ENCODE measurements around the gene MAMDC2. TPM values are rescaled to one million over a fixed set of nuclear protein-coding genes. Genes with fewer than 3 reads are reported as not detected.

MAMDC2 gene
- total RNA-seq, 1 experiment from 2014 or later, result 2.7 TPM

DNA sequence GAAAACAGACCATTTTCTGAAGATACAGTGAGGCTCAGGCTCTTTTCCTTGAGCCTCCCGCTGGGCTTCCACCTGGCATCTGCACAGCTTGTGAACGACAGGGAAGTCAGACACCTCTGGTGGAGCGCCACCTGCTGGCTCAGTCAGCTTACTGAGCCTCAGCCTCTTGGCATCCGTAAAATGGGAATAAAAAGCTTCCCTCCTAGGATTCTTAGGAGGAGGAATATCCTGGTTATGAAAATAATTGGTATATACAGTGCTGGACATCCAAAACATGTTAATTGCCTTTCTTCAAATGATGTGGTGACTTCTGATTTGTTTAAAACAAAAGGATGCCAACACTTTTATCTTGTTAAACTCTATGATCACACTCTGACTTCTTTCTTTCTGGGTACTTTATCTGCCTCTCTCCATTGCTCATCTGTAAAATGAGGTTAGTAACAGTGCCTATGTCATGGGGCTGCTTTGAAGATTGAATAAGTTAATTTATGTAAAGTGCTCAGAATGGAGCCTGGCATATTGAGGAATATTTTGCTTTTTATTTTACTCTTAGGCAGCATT lies 67.5 kb downstream of the MAMDC2 start:
- intact Hi-C loops (cut with micrococcal nuclease; ENCODE audit: unreplicated experiment), result loop anchor here (5.0 to 10.0 kb wide), 7 partner anchors 59 to 936 kb away; partner anchors contain the start of genes APBA1 and TJP2
- H3K9me3 ChIP-seq (ENCODE audit: insufficient read depth, low read depth), result no peaks in the 10 kb centered on the region
- ChIA-PET POLR2A (ENCODE audit: unreplicated experiment) (interaction anchor here (0.5 to 0.9 kb wide), 5 partner anchors 19 to 725 kb away, joined by 4 to 7 read pairs (median 5); no protein-coding TSS in a partner anchor), CTCF (interaction anchor here (0.5 to 2.1 kb wide), 11 partner anchors 17 to 180 kb away, joined by 3 to 27 read pairs (median 4); partner anchors contain the start of gene MAMDC2)
- no peaks in the 10 kb centered on the region for H3K36me3 ChIP-seq (ENCODE audit: low read depth)
- no peaks in the 10 kb centered on the region for H3K9me2 ChIP-seq (ENCODE audit: insufficient read depth)
- H3K4me3 ChIP-seq, result no peak overlapping the region
- H2AFZ ChIP-seq, result no peak overlapping the region
- TF ChIP-seq EZH2 (IDR thresholded peaks at IDR 0.05; ENCODE audit: low read depth), result no peak
- TF ChIP-seq, protein P1, sequence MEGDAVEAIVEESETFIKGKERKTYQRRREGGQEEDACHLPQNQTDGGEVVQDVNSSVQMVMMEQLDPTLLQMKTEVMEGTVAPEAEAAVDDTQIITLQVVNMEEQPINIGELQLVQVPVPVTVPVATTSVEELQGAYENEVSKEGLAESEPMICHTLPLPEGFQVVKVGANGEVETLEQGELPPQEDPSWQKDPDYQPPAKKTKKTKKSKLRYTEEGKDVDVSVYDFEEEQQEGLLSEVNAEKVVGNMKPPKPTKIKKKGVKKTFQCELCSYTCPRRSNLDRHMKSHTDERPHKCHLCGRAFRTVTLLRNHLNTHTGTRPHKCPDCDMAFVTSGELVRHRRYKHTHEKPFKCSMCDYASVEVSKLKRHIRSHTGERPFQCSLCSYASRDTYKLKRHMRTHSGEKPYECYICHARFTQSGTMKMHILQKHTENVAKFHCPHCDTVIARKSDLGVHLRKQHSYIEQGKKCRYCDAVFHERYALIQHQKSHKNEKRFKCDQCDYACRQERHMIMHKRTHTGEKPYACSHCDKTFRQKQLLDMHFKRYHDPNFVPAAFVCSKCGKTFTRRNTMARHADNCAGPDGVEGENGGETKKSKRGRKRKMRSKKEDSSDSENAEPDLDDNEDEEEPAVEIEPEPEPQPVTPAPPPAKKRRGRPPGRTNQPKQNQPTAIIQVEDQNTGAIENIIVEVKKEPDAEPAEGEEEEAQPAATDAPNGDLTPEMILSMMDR (conservative IDR thresholded peaks at IDR 0.05), result peak; percentile 91
- H3K4me2 ChIP-seq, result peak overlapping the region; percentile 13; the same call in 1 of the 2 replicates
- no peaks in the 10 kb centered on the region for H4K20me1 ChIP-seq (ENCODE audit: insufficient read depth)
- peak; percentile 48 to 58 for DNase-seq
- no TSS peak for BruUV-seq (replicated peaks)
- no peaks in the 10 kb centered on the region for H3F3A ChIP-seq (ENCODE audit: insufficient read depth, low read depth)
- no peaks in the 10 kb centered on the region for H3K27me3 ChIP-seq (ENCODE audit: insufficient read depth, low read depth)
- H3K4me1 ChIP-seq (replicated peaks; ENCODE audit: insufficient read depth), result peaks cover 28% of the 10 kb centered on the region
- no peaks in the 10 kb centered on the region for H3K79me2 ChIP-seq (ENCODE audit: low read depth)
- H3K27ac ChIP-seq, result peak overlapping the region; percentile 46

DNA sequence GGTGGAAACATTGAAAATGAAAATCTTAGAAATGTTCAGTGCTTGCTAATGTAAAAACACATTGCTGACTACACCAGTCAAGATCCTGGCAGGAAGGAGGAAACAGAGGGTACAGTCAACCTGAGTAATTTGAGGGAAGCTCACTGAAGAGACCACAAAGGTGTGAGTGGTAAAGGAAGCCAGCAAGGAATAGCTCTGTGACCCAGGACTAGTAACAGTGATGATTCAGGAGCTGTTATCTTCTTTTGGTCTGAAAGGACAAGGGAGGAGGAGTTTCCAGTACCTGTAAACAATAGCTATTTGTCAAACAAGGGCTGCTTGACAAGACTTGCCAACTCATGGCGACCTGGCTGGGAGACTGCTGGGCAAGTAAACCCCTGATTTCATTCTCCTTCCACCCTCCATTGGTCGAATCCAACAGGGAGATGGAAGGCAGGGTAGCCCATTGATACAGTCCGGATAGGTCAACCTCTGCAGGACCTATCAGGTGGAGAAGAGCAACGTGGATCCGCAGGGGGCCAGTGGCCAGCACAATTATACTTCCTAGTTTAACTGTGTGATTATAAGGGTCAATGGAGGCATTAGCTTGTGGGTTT lies 68.1 kb downstream of the MAMDC2 start:
- H3K79me2 ChIP-seq (ENCODE audit: low read depth), result no peaks in the 10 kb centered on the region
- H3K36me3 ChIP-seq (ENCODE audit: low read depth), result no peaks in the 10 kb centered on the region
- no peaks in the 10 kb centered on the region for H3F3A ChIP-seq (ENCODE audit: insufficient read depth, low read depth)
- H3K27ac ChIP-seq, result peak overlapping the region; percentile 55
- peaks cover 1% of the 10 kb centered on the region; the same call in 1 of the 2 replicates for H3K9me3 ChIP-seq (ENCODE audit: insufficient read depth, low read depth)
- no peaks in the 10 kb centered on the region for H4K20me1 ChIP-seq (ENCODE audit: insufficient read depth)
- ChIA-PET CTCF (interaction anchor here (0.5 to 2.1 kb wide), 12 partner anchors 9 to 366 kb away, joined by 3 to 27 read pairs (median 4); partner anchors contain the start of gene MAMDC2), POLR2A (ENCODE audit: unreplicated experiment) (interaction anchor here (0.5 to 0.9 kb wide), 5 partner anchors 19 to 726 kb away, joined by 4 to 7 read pairs (median 5); no protein-coding TSS in a partner anchor)
- H3K4me2 ChIP-seq, result peak overlapping the region; percentile 25; the same call in 1 of the 2 replicates
- BruUV-seq (replicated peaks), result no TSS peak
- peak; percentile 37 to 91 for DNase-seq
- no peaks in the 10 kb centered on the region for H3K9me2 ChIP-seq (ENCODE audit: insufficient read depth)
- TF ChIP-seq, protein P1 (conservative IDR thresholded peaks at IDR 0.05), result no peak
- no peak for TF ChIP-seq EZH2 (IDR thresholded peaks at IDR 0.05; ENCODE audit: low read depth)
- H3K4me3 ChIP-seq, result no peak overlapping the region
- H2AFZ ChIP-seq, result no peak overlapping the region
- intact Hi-C loops (cut with micrococcal nuclease; ENCODE audit: unreplicated experiment), result loop anchor here (5.0 to 10.0 kb wide), 7 partner anchors 59 to 937 kb away; partner anchors contain the start of genes APBA1 and TJP2
- no peaks in the 10 kb centered on the region for H3K27me3 ChIP-seq (ENCODE audit: insufficient read depth, low read depth)
- peaks cover 28% of the 10 kb centered on the region for H3K4me1 ChIP-seq (replicated peaks; ENCODE audit: insufficient read depth)

DNA sequence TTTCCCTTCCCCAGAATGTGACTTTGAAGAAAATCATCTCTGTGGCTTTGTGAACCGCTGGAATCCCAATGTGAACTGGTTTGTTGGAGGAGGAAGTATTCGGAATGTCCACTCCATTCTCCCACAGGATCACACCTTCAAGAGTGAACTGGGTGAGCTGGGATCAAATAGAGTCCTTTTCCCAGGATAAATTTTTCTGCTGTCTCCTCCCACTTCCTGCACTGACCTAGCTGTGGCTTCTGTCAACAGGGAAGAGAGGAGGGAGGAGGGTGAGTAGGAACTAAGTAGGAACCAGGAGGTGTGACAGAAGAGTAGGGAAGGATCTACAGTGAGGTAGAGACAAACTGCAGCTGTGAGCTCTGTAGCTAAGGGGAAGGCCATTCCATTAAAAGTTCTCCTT lies 69.3 kb downstream of the MAMDC2 start:
- Histone ChIP-seq H2AFZ (no peak overlapping the region), H3K4me3 (no peak overlapping the region), H4K20me1 (ENCODE audit: insufficient read depth) (no peaks in the 10 kb centered on the region), H3K36me3 (ENCODE audit: low read depth) (no peaks in the 10 kb centered on the region), H3K4me2 (no peak overlapping the region), H3F3A (ENCODE audit: insufficient read depth, low read depth) (no peaks in the 10 kb centered on the region; the same call in 1 of the 2 replicates), H3K4me1 (replicated peaks; ENCODE audit: insufficient read depth) (peaks cover 38% of the 10 kb centered on the region), H3K27me3 (ENCODE audit: insufficient read depth, low read depth) (no peaks in the 10 kb centered on the region), H3K27ac (no peak overlapping the region), H3K9me2 (ENCODE audit: insufficient read depth) (no peaks in the 10 kb centered on the region), H3K9me3 (ENCODE audit: insufficient read depth, low read depth) (peaks cover 3% of the 10 kb centered on the region; the same call in 1 of the 2 replicates), H3K79me2 (ENCODE audit: low read depth) (no peaks in the 10 kb centered on the region)
- intact Hi-C loops (cut with micrococcal nuclease; ENCODE audit: unreplicated experiment), result loop anchor here (1.0 to 10.0 kb wide), 8 partner anchors 61 to 938 kb away; partner anchors contain the start of genes APBA1 and TJP2
- ChIA-PET POLR2A (ENCODE audit: unreplicated experiment) (no interaction called here), CTCF (interaction anchor here (0.7 to 2.0 kb wide), 7 partner anchors 59 to 489 kb away, joined by 3 to 19 read pairs (median 5); no protein-coding TSS in a partner anchor)
- BruUV-seq (replicated peaks), result no TSS peak
- no peak for DNase-seq
- no peak for TF ChIP-seq EZH2 (IDR thresholded peaks at IDR 0.05; ENCODE audit: low read depth)
- TF ChIP-seq, protein P1 (conservative IDR thresholded peaks at IDR 0.05), result no peak

Measured in PC-9 (cell line).